ENCODE results near the gene GBX1. TPM values are rescaled to one million over a fixed set of nuclear protein-coding genes. Genes with fewer than 3 reads are reported as not detected.

GBX1 gene
- total RNA-seq, 3 donors from 2014 or later = not detected

- Histone ChIP-seq H3K4me3 (no peak overlapping the region), H3K36me3 (ENCODE audit: low read depth) (no peaks in the 10 kb centered on the region), H3K4me1 (ENCODE audit: low read depth) (no peaks in the 10 kb centered on the region), H3K9me3 (no peaks in the 10 kb centered on the region)
- DNase-seq (no peak), ATAC-seq (no peak)
- intact Hi-C loops (cut with DNase I, micrococcal nuclease) = no loop called here
- no peak for TF ChIP-seq CTCF (IDR thresholded peaks at IDR 0.05)
These were observed 31.7 kb upstream of the GBX1 start for GRCh38 chr7:151198945-151199848.

GRCh38 chr7:151197932-151198331, 30.4 kb upstream of the GBX1 start:
- Histone ChIP-seq H3K4me3 (no peak overlapping the region), H3K9me3 (no peaks in the 10 kb centered on the region), H3K4me1 (ENCODE audit: low read depth) (no peaks in the 10 kb centered on the region), H3K36me3 (ENCODE audit: low read depth) (no peaks in the 10 kb centered on the region)
- no peak for TF ChIP-seq CTCF (IDR thresholded peaks at IDR 0.05)
- no peak for DNase-seq
- intact Hi-C loops (cut with DNase I, micrococcal nuclease) = no loop called here
- ATAC-seq = no peak

GRCh38 chr7:151195616-151196450, 28.3 kb upstream of the GBX1 start:
- intact Hi-C loops (cut with DNase I, micrococcal nuclease) = no loop called here
- no peak overlapping the region for H3K4me3 ChIP-seq
- ATAC-seq = no peak
- no peak for TF ChIP-seq CTCF (IDR thresholded peaks at IDR 0.05)
- H3K36me3 ChIP-seq (ENCODE audit: low read depth) = no peaks in the 10 kb centered on the region
- DNase-seq = no peak
- no peaks in the 10 kb centered on the region for H3K4me1 ChIP-seq (ENCODE audit: low read depth)
- no peaks in the 10 kb centered on the region for H3K9me3 ChIP-seq

- no peak for TF ChIP-seq CTCF (IDR thresholded peaks at IDR 0.05)
- H3K36me3 ChIP-seq (ENCODE audit: low read depth) = no peaks in the 10 kb centered on the region
- DNase-seq (no peak), ATAC-seq (no peak)
- H3K4me3 ChIP-seq = no peak overlapping the region
- intact Hi-C loops (cut with DNase I, micrococcal nuclease) = no loop called here
- no peaks in the 10 kb centered on the region for H3K4me1 ChIP-seq (ENCODE audit: low read depth)
- H3K9me3 ChIP-seq = no peaks in the 10 kb centered on the region
These were observed 26.7 kb upstream of the GBX1 start for GRCh38 chr7:151194188-151194587.

- no peak for DNase-seq
- intact Hi-C loops (cut with DNase I, micrococcal nuclease) = no loop called here
- no peak overlapping the region for H3K4me3 ChIP-seq
- no peaks in the 10 kb centered on the region for H3K4me1 ChIP-seq (ENCODE audit: low read depth)
- no peak for ATAC-seq
- TF ChIP-seq CTCF (IDR thresholded peaks at IDR 0.05) = no peak
- H3K9me3 ChIP-seq = no peaks in the 10 kb centered on the region
- no peaks in the 10 kb centered on the region for H3K36me3 ChIP-seq (ENCODE audit: low read depth)
These were observed 25.9 kb upstream of the GBX1 start for GRCh38 chr7:151193203-151193978.

Data from mucosa of descending colon (tissue), 3 donors.